GM23248 (cell line): ENCODE data around the gene WWTR1. TPM values are rescaled to one million over a fixed set of nuclear protein-coding genes. Genes with fewer than 3 reads are reported as not detected.

Experiments
- DNase-seq: peaks from one replicate; pipeline ENCODE4 v3.0.0-alpha.2; 2015
- H2AFZ ChIP-seq: fragments of 200-600 bp; sonication (generic); 2 replicates; pipeline ENCODE4 v1.6.1; 2016; ENCODE audit warnings: antibody characterized with exemption
- H3F3A ChIP-seq: fragments of 200-600 bp; sonication (generic); 2 replicates; pipeline ENCODE4 v1.6.1; 2016; ENCODE audit warnings: mild to moderate bottlenecking, antibody characterized with exemption, mixed run types; ENCODE audit not compliant: insufficient read depth
- H3K27ac ChIP-seq: fragments of 200-600 bp; sonication (generic); 2 replicates; pipeline ENCODE4 v1.5.1; 2016; ENCODE audit warnings: mild to moderate bottlenecking
- H3K27me3 ChIP-seq: fragments of 200-600 bp; sonication (generic); replicated peaks from 2 replicates; pipeline ENCODE4 v1.6.1; 2016; ENCODE audit warnings: mild to moderate bottlenecking; ENCODE audit not compliant: insufficient read depth
- H3K36me3 ChIP-seq: fragments of 200-600 bp; sonication (generic); 2 replicates; pipeline ENCODE4 v1.6.1; 2016; ENCODE audit warnings: low read depth, mild to moderate bottlenecking
- H3K4me1 ChIP-seq: fragments of 200-600 bp; sonication (generic); 2 replicates; pipeline ENCODE4 v1.6.1; 2016; ENCODE audit warnings: mild to moderate bottlenecking; ENCODE audit not compliant: insufficient read depth
- H3K4me2 ChIP-seq: fragments of 200-600 bp; sonication (generic); one replicate; pipeline ENCODE4 v1.6.1; 2016; ENCODE audit warnings: mild to moderate bottlenecking; ENCODE audit not compliant: unreplicated experiment
- H3K4me3 ChIP-seq: fragments of 200-600 bp; sonication (generic); 2 replicates; pipeline ENCODE4 v1.5.1; 2016; ENCODE audit warnings: mild to moderate bottlenecking
- H3K79me2 ChIP-seq: fragments of 200-600 bp; sonication (generic); 2 replicates; pipeline ENCODE4 v1.6.1; 2016; ENCODE audit warnings: mild to moderate bottlenecking; ENCODE audit not compliant: insufficient read depth
- H3K9ac ChIP-seq: fragments of 200-600 bp; sonication (generic); 2 replicates; pipeline ENCODE4 v1.6.1; 2016; ENCODE audit warnings: mild to moderate bottlenecking
- H3K9me2 ChIP-seq: fragments of 200-600 bp; sonication (generic); 2 replicates; pipeline ENCODE4 v1.6.1; 2016; ENCODE audit warnings: mixed run types, mild to moderate bottlenecking, moderate library complexity; ENCODE audit not compliant: insufficient read depth
- H3K9me3 ChIP-seq: fragments of 200-600 bp; sonication (generic); one replicate; pipeline ENCODE4 v1.6.1; 2017; ENCODE audit warnings: low read depth
- H4K20me1 ChIP-seq: fragments of 200-600 bp; sonication (generic); 2 replicates; pipeline ENCODE4 v1.6.0; 2016; ENCODE audit not compliant: insufficient read depth
- EZH2 ChIP-seq: fragments of 200-600 bp; sonication (generic); IDR thresholded peaks from 2 replicates; pipeline ENCODE4 v1.6.1; 2018; ENCODE audit warnings: antibody characterized with exemption, mild to moderate bottlenecking; ENCODE audit not compliant: insufficient read depth, poor library complexity, severe bottlenecking
- EZH2phosphoT487 ChIP-seq: fragments of 200-600 bp; sonication (generic); IDR thresholded peaks from 2 replicates; pipeline ENCODE4 v1.6.1; 2018; ENCODE audit warnings: antibody characterized with exemption, moderate library complexity, mild to moderate bottlenecking, low read depth; ENCODE audit not compliant: insufficient read depth
- WGBS, 2 experiments: methylation state at CpG; one replicate each; pipeline ENCODE4 v1.1.6; 2015 to 2017; ENCODE audit warnings: low lambda C conversion rate in 2 of 2, low coverage in 1 of 2; ENCODE audit errors: missing lambda C conversion rate in 2 of 2; 5-methylcytosine and 5-hydroxymethylcytosine counted together
- in situ Hi-C: fragments of 300-500 bp; cut with MboI; formaldehyde crosslinking; loops from 2 replicates; pipeline ENCODE4 v1.15.0; 2020
- polyA plus RNA-seq: library from polyadenylated mRNA; unstranded; fragments of >200 nt; fragmentation: Nextera tagmentation; extraction: Ambion mirVana; gene quantifications from 2 replicates; pipeline ENCODE4 v1.2.1, GENCODE V29; 2016
- total RNA-seq: library from RNA; depleted of rRNA; stranded (reverse); fragments of >200 nt; shearing (Covaris generic); gene quantifications from 2 replicates; pipeline ENCODE4 v1.2.3, GENCODE V29; 2014

Gene WWTR1
- total and polyA plus RNA-seq, 2 experiments from 2014 or later = 53.3 to 75.7 TPM

- Histone ChIP-seq H3K36me3 (no peaks in the 10 kb centered on the region; the same call in 1 of the 2 replicates), H3K79me2 (peaks cover 100% of the 10 kb centered on the region), H4K20me1 (no peaks in the 10 kb centered on the region), H3K4me2 (no peak overlapping the region), H3K27me3 (no peaks in the 10 kb centered on the region), H3K9me3 (no peaks in the 10 kb centered on the region), H3K9me2 (no peaks in the 10 kb centered on the region), H3K4me3 (no peak overlapping the region), H2AFZ (no peak overlapping the region), H3K27ac (no peak overlapping the region), H3K9ac (no peak overlapping the region), H3F3A (peaks cover 21% of the 10 kb centered on the region), H3K4me1 (peaks cover 37% of the 10 kb centered on the region)
- DNase-seq = no peak
- 44 to 51% methylated on average over 6 of the region's 6 CpGs for WGBS, 2 experiments
- in situ Hi-C loops = no loop called here
- no peak for TF ChIP-seq EZH2
- TF ChIP-seq EZH2phosphoT487 = no peak
These were observed 47.3 kb downstream of the WWTR1 start for GRCh38 chr3:149610351-149611105.

DNA sequence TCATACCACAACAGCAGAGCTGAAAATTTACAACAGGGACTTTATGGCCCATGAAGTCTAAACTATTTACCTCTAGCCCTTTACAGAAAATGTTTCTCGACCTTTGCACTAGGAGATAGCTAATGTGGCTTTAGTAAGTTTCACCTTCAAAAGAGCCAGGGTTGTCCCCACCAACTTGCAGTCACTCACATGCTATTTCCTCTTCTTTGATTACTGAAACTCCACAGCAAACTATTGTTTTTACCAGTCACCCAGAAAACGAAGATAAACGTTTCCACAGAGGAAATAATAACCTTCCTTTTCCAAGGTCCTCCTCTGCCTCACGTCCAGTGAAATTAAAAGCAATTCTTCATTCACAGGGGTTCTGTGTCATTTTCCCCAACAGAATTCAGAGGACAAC lies 48.2 kb downstream of the WWTR1 start:
- Histone ChIP-seq H3K36me3 (no peaks in the 10 kb centered on the region; the same call in 1 of the 2 replicates), H3K27ac (no peak overlapping the region), H4K20me1 (no peaks in the 10 kb centered on the region), H3K9me2 (no peaks in the 10 kb centered on the region), H3F3A (peaks cover 20% of the 10 kb centered on the region), H3K4me2 (no peak overlapping the region), H3K4me3 (no peak overlapping the region), H3K79me2 (peaks cover 100% of the 10 kb centered on the region), H3K9me3 (no peaks in the 10 kb centered on the region), H3K9ac (no peak overlapping the region), H3K27me3 (no peaks in the 10 kb centered on the region), H2AFZ (no peak overlapping the region), H3K4me1 (peaks cover 39% of the 10 kb centered on the region)
- no peak for DNase-seq
- 61 to 65% methylated on average over 4 of the region's 4 CpGs for WGBS, 2 experiments
- TF ChIP-seq EZH2phosphoT487 = no peak
- in situ Hi-C loops = no loop called here

GRCh38 chr3:149608987-149609386 lies 48.8 kb downstream of the WWTR1 start:
- Histone ChIP-seq H3K27ac (no peak overlapping the region), H3K9me2 (no peaks in the 10 kb centered on the region), H3F3A (peaks cover 24% of the 10 kb centered on the region), H3K27me3 (no peaks in the 10 kb centered on the region), H3K4me2 (no peak overlapping the region), H3K79me2 (peaks cover 100% of the 10 kb centered on the region), H2AFZ (no peak overlapping the region), H3K4me1 (peaks cover 46% of the 10 kb centered on the region), H3K9me3 (no peaks in the 10 kb centered on the region), H3K4me3 (no peak overlapping the region), H4K20me1 (no peaks in the 10 kb centered on the region), H3K9ac (no peak overlapping the region), H3K36me3 (no peaks in the 10 kb centered on the region; the same call in 1 of the 2 replicates)
- DNase-seq = no peak
- in situ Hi-C loops = no loop called here
- no peak for TF ChIP-seq EZH2phosphoT487
- TF ChIP-seq EZH2 = no peak
- WGBS, 2 experiments = 85 to 89% methylated on average over 3 of the region's 3 CpGs

GRCh38 chr3:149605902-149606301 lies 51.9 kb downstream of the WWTR1 start:
- peaks cover 97% of the 10 kb centered on the region for H3K79me2 ChIP-seq

More at GRCh38 chr3:149605902-149606301, 51.9 kb downstream of the WWTR1 start:
- H3K9ac ChIP-seq = peak overlapping the region; percentile 14; the same call in 1 of the 2 replicates
- no peak overlapping the region for H3K4me3 ChIP-seq
- no peaks in the 10 kb centered on the region for H3K9me2 ChIP-seq
- no peaks in the 10 kb centered on the region for H3K9me3 ChIP-seq
- peak overlapping the region; percentile 65 for H3K27ac ChIP-seq
- H4K20me1 ChIP-seq = no peaks in the 10 kb centered on the region
- H3K36me3 ChIP-seq = no peaks in the 10 kb centered on the region; the same call in 1 of the 2 replicates
- DNase-seq = peak; percentile 75
- no peaks in the 10 kb centered on the region for H3K27me3 ChIP-seq
- TF ChIP-seq EZH2phosphoT487 (no peak), EZH2 (no peak)
- in situ Hi-C loops = no loop called here
- peak overlapping the region; percentile 0 for H3K4me2 ChIP-seq
- peaks cover 35% of the 10 kb centered on the region for H3F3A ChIP-seq
- peaks cover 58% of the 10 kb centered on the region for H3K4me1 ChIP-seq
- whole genome bisulfite sequencing, 2 experiments = 60 to 65% methylated on average over 2 of the region's 2 CpGs
- H2AFZ ChIP-seq = no peak overlapping the region
